Astrocyte (in vitro differentiated cells and primary cell): ENCODE results near the gene VWA8. TPM values are rescaled to one million over a fixed set of nuclear protein-coding genes. Genes with fewer than 3 reads are reported as not detected.

Experiments
- DNase-seq: peaks from one replicate; pipeline ENCODE4 v3.0.0-alpha.2; 2010; ENCODE audit warnings: low read depth
- FAIRE-seq: peaks from 2 replicates; lab custom pipeline; 2011; peaks lifted over from hg19 to GRCh38; lab: Jason Lieb, UNC
- H2AFZ ChIP-seq: 2 replicates; pipeline ENCODE4 v1.6.0; 2012; ENCODE audit warnings: low read depth, low read length, inconsistent platforms
- H3K27ac ChIP-seq: 2 replicates; pipeline ENCODE4 v1.5.1; 2011; ENCODE audit warnings: low read depth, low read length, inconsistent platforms
- H3K27me3 ChIP-seq: 2 replicates; pipeline ENCODE4 v1.6.0; 2011; ENCODE audit warnings: low read length, inconsistent platforms; ENCODE audit not compliant: insufficient read depth
- H3K36me3 ChIP-seq: 2 replicates; pipeline ENCODE4 v1.5.1; 2011; ENCODE audit warnings: low read length, inconsistent platforms; ENCODE audit not compliant: insufficient read depth
- H3K4me1 ChIP-seq: 2 replicates; pipeline ENCODE4 v1.5.1; 2011; ENCODE audit warnings: low read length, inconsistent platforms; ENCODE audit not compliant: insufficient read depth
- H3K4me2 ChIP-seq: 2 replicates; pipeline ENCODE4 v1.6.0; 2012; ENCODE audit warnings: low read length, inconsistent platforms
- H3K4me3 ChIP-seq: 2 replicates; pipeline ENCODE4 v1.5.1; 2011; ENCODE audit warnings: low read depth, mild to moderate bottlenecking, low read length, inconsistent platforms; ENCODE audit not compliant: insufficient read depth
- H3K79me2 ChIP-seq: 2 replicates; pipeline ENCODE4 v1.6.0; 2012; ENCODE audit warnings: mild to moderate bottlenecking, low read length, inconsistent platforms; ENCODE audit not compliant: insufficient read depth
- H3K9ac ChIP-seq: 2 replicates; pipeline ENCODE4 v1.6.0; 2012; ENCODE audit warnings: mild to moderate bottlenecking, low read length, inconsistent platforms
- H3K9me3 ChIP-seq: 2 replicates; pipeline ENCODE4 v1.5.1; 2012; ENCODE audit warnings: low read depth, mild to moderate bottlenecking, low read length, inconsistent platforms; ENCODE audit not compliant: insufficient read depth
- H4K20me1 ChIP-seq: 2 replicates; pipeline ENCODE4 v1.6.0; 2012; ENCODE audit warnings: low read length, inconsistent platforms; ENCODE audit not compliant: insufficient read depth
- H3K27ac Mint-ChIP-seq: one replicate; pipeline ENCODE4 v1.8.0; 2021; ENCODE audit warnings: mild to moderate bottlenecking, mixed read lengths; ENCODE audit not compliant: unreplicated experiment
- H3K27me3 Mint-ChIP-seq: one replicate; pipeline ENCODE4 v1.8.0; 2021; ENCODE audit warnings: low read depth, mixed read lengths; ENCODE audit not compliant: unreplicated experiment
- H3K36me3 Mint-ChIP-seq: one replicate; pipeline ENCODE4 v1.8.0; 2021; ENCODE audit warnings: low read depth, mixed read lengths; ENCODE audit not compliant: unreplicated experiment
- H3K4me1 Mint-ChIP-seq: one replicate; pipeline ENCODE4 v1.8.0; 2021; ENCODE audit warnings: low read depth, mixed read lengths; ENCODE audit not compliant: unreplicated experiment
- H3K4me3 Mint-ChIP-seq: one replicate; pipeline ENCODE4 v1.8.0; 2021; ENCODE audit warnings: mild to moderate bottlenecking, moderate library complexity, mixed read lengths; ENCODE audit not compliant: unreplicated experiment
- H3K9me3 Mint-ChIP-seq: one replicate; pipeline ENCODE4 v1.8.0; 2021; ENCODE audit warnings: mild to moderate bottlenecking, mixed read lengths; ENCODE audit not compliant: unreplicated experiment
- CTCF ChIP-seq: IDR thresholded peaks from 2 replicates; pipeline ENCODE4 v1.5.1; 2011; ENCODE audit warnings: low read depth, mild to moderate bottlenecking, inconsistent platforms, low read length, moderate library complexity; ENCODE audit not compliant: insufficient read depth
- EZH2 ChIP-seq: IDR thresholded peaks from 2 replicates; pipeline ENCODE4 v1.6.1; 2012; ENCODE audit warnings: mild to moderate bottlenecking, low read length, inconsistent platforms; ENCODE audit not compliant: insufficient read depth
- total RNA-seq: library from RNA; stranded (reverse); gene quantifications from 2 replicates; pipeline ENCODE4 v1.2.1, GENCODE V29; 2021

Gene VWA8
- total RNA-seq, 1 donor from 2014 or later = 15.6 TPM

- FAIRE-seq (peak; percentile 9), DNase-seq (peak; percentile 61)
- no peaks in the 10 kb centered on the region for H3K9me3 Mint-ChIP-seq
- Histone ChIP-seq H3K27ac (no peak overlapping the region), H3K4me1 (no peaks in the 10 kb centered on the region), H3K36me3 (no peaks in the 10 kb centered on the region), H3K4me3 (no peak overlapping the region), H3K4me2 (no peak overlapping the region), H3K9ac (no peak overlapping the region), H2AFZ (no peak overlapping the region), H3K79me2 (no peaks in the 10 kb centered on the region), H3K27me3 (no peaks in the 10 kb centered on the region), H3K9me3 (no peaks in the 10 kb centered on the region), H4K20me1 (no peaks in the 10 kb centered on the region)
- H3K4me3 Mint-ChIP-seq = no peak overlapping the region
- H3K27ac Mint-ChIP-seq = no peak overlapping the region
- no peaks in the 10 kb centered on the region for H3K27me3 Mint-ChIP-seq
- H3K36me3 Mint-ChIP-seq = no peaks in the 10 kb centered on the region
- TF ChIP-seq CTCF (no peak), EZH2 (no peak)
- peaks cover 3% of the 10 kb centered on the region for H3K4me1 Mint-ChIP-seq
Measured at GRCh38 chr13:41970918-41971317, 10.0 kb upstream of the VWA8 start.

- no peak for FAIRE-seq
- TF ChIP-seq EZH2 = no peak
- no peak for TF ChIP-seq CTCF
- Mint-ChIP-seq H3K4me1 (peaks cover 3% of the 10 kb centered on the region), H3K4me3 (no peak overlapping the region), H3K27ac (no peak overlapping the region), H3K36me3 (no peaks in the 10 kb centered on the region), H3K9me3 (no peaks in the 10 kb centered on the region), H3K27me3 (no peaks in the 10 kb centered on the region)
- Histone ChIP-seq H3K4me1 (no peaks in the 10 kb centered on the region), H3K4me3 (no peak overlapping the region), H3K27me3 (no peaks in the 10 kb centered on the region), H3K79me2 (no peaks in the 10 kb centered on the region), H3K9ac (no peak overlapping the region), H2AFZ (no peak overlapping the region), H3K9me3 (no peaks in the 10 kb centered on the region), H3K36me3 (no peaks in the 10 kb centered on the region), H4K20me1 (no peaks in the 10 kb centered on the region), H3K4me2 (no peak overlapping the region), H3K27ac (no peak overlapping the region)
- DNase-seq = no peak
Measured at GRCh38 chr13:41970022-41970421, 9.1 kb upstream of the VWA8 start.

- Histone ChIP-seq H3K4me3 (no peak overlapping the region), H3K27me3 (no peaks in the 10 kb centered on the region), H2AFZ (no peak overlapping the region), H3K4me1 (no peaks in the 10 kb centered on the region), H3K79me2 (no peaks in the 10 kb centered on the region), H4K20me1 (no peaks in the 10 kb centered on the region), H3K36me3 (no peaks in the 10 kb centered on the region), H3K27ac (no peak overlapping the region), H3K4me2 (no peak overlapping the region), H3K9me3 (no peaks in the 10 kb centered on the region), H3K9ac (no peak overlapping the region)
- Mint-ChIP-seq H3K4me1 (peaks cover 3% of the 10 kb centered on the region), H3K9me3 (no peaks in the 10 kb centered on the region), H3K36me3 (no peaks in the 10 kb centered on the region), H3K4me3 (no peak overlapping the region), H3K27me3 (no peaks in the 10 kb centered on the region), H3K27ac (no peak overlapping the region)
- no peak for TF ChIP-seq CTCF
- no peak for TF ChIP-seq EZH2
- FAIRE-seq = no peak
- no peak for DNase-seq
Measured at GRCh38 chr13:41969072-41969471, 8.2 kb upstream of the VWA8 start.
